GM23338 (cell line): ENCODE data around the gene PLEKHG5. TPM values are rescaled to one million over a fixed set of nuclear protein-coding genes. Genes with fewer than 3 reads are reported as not detected.

Experiments
- ATAC-seq: fragments of 200-7000 bp; cut with Tn5 transposase; 3 replicates; pipeline ENCODE4 v1.9.1; 2020
- DNase-seq: peaks from one replicate; pipeline ENCODE4 v3.0.0-alpha.2; 2015; ENCODE audit warnings: low spot score
- H2AFZ ChIP-seq: fragments of 200-600 bp; sonication (generic); 2 replicates; pipeline ENCODE4 v1.8.0; 2016; ENCODE audit warnings: antibody characterized with exemption, mild to moderate bottlenecking, moderate library complexity
- H3F3A ChIP-seq: fragments of 200-600 bp; sonication (generic); replicated peaks from 2 replicates; pipeline ENCODE4 v1.8.0; 2017; ENCODE audit warnings: antibody characterized with exemption, mixed run types, low read depth
- H3K27ac ChIP-seq: fragments of 200-600 bp; sonication (generic); 2 replicates; pipeline ENCODE4 v1.6.1; 2016; ENCODE audit warnings: low read depth
- H3K27me3 ChIP-seq: fragments of 200-600 bp; sonication (generic); 2 replicates; pipeline ENCODE4 v1.8.0; 2016; ENCODE audit warnings: mild to moderate bottlenecking, mixed run types, moderate library complexity; ENCODE audit not compliant: insufficient read depth
- H3K36me3 ChIP-seq: fragments of 200-600 bp; sonication (generic); 2 replicates; pipeline ENCODE4 v1.8.0; 2016; ENCODE audit warnings: mild to moderate bottlenecking; ENCODE audit not compliant: insufficient read depth
- H3K4me1 ChIP-seq: fragments of 200-600 bp; sonication (generic); 2 replicates; pipeline ENCODE4 v1.8.0; 2016; ENCODE audit warnings: mild to moderate bottlenecking, moderate library complexity; ENCODE audit not compliant: insufficient read depth
- H3K4me2 ChIP-seq: fragments of 200-600 bp; sonication (generic); 2 replicates; pipeline ENCODE4 v1.7.1; 2017; ENCODE audit warnings: mixed run types
- H3K4me3 ChIP-seq: fragments of 200-600 bp; sonication (generic); 2 replicates; pipeline ENCODE4 v1.6.1; 2016; ENCODE audit warnings: mixed run types
- H3K79me2 ChIP-seq: fragments of 200-600 bp; sonication (generic); replicated peaks from 2 replicates; pipeline ENCODE4 v1.8.0; 2017; ENCODE audit warnings: mild to moderate bottlenecking; ENCODE audit not compliant: insufficient read depth
- H3K9me2 ChIP-seq: fragments of 200-600 bp; sonication (generic); 2 replicates; pipeline ENCODE4 v1.8.0; 2017; ENCODE audit not compliant: insufficient read depth
- H4K20me1 ChIP-seq: fragments of 200-600 bp; sonication (generic); replicated peaks from 2 replicates; pipeline ENCODE4 v1.8.0; 2017; ENCODE audit warnings: mild to moderate bottlenecking; ENCODE audit not compliant: insufficient read depth
- H3K27ac Mint-ChIP-seq: 2 replicates; pipeline ENCODE4 v1.8.0; 2020; ENCODE audit warnings: inconsistent platforms, mild to moderate bottlenecking, moderate library complexity, mixed read lengths
- H3K27me3 Mint-ChIP-seq: 3 replicates; pipeline ENCODE4 v1.8.0; 2022; ENCODE audit warnings: low read depth, mild to moderate bottlenecking, moderate library complexity, mixed read lengths, inconsistent platforms; ENCODE audit not compliant: insufficient read depth, poor library complexity
- H3K36me3 Mint-ChIP-seq: 3 replicates; pipeline ENCODE4 v1.8.0; 2021; ENCODE audit warnings: low read depth, mild to moderate bottlenecking, inconsistent platforms, moderate library complexity, mixed read lengths
- H3K4me1 Mint-ChIP-seq: 3 replicates; pipeline ENCODE4 v1.8.0; 2020; ENCODE audit warnings: mild to moderate bottlenecking, inconsistent platforms, mixed read lengths
- H3K4me3 Mint-ChIP-seq: 3 replicates; pipeline ENCODE4 v1.8.0; 2021; ENCODE audit warnings: moderate library complexity, mild to moderate bottlenecking, inconsistent platforms, mixed read lengths
- H3K9me3 Mint-ChIP-seq: 3 replicates; pipeline ENCODE4 v1.8.0; 2020; ENCODE audit warnings: moderate library complexity, mild to moderate bottlenecking, inconsistent platforms, mixed read lengths
- CREB1 ChIP-seq: fragments of 250-450 bp; sonication (Bioruptor Pico); IDR thresholded peaks from 2 replicates; pipeline ENCODE4 v1.5.0; 2020; ENCODE audit warnings: low read depth, mild to moderate bottlenecking, moderate library complexity
- JUNB ChIP-seq: IDR thresholded peaks from one replicate; pipeline ENCODE4 v1.6.1; 2016; ENCODE audit warnings: antibody characterized with exemption; ENCODE audit not compliant: unreplicated experiment
- NANOG ChIP-seq: IDR thresholded peaks from 2 replicates; pipeline ENCODE4 v1.6.1; 2016; ENCODE audit warnings: antibody characterized with exemption, borderline replicate concordance
- POLR2AphosphoS5 ChIP-seq: IDR thresholded peaks from 2 replicates; pipeline ENCODE4 v1.6.1; 2016; ENCODE audit warnings: antibody characterized with exemption, low read depth
- ZNF114 ChIP-seq: fragments of 250-450 bp; sonication (Bioruptor Pico); IDR thresholded peaks from 2 replicates; pipeline ENCODE4 v1.5.0; 2020; ENCODE audit warnings: mild to moderate bottlenecking, moderate library complexity
- polyA plus RNA-seq: library from polyadenylated mRNA; unstranded; fragments of >200 nt; fragmentation: Nextera tagmentation; extraction: Ambion mirVana; gene quantifications from 2 replicates; pipeline ENCODE4 v1.2.1, GENCODE V29; 2016
- total RNA-seq: library from RNA; depleted of rRNA; stranded (reverse); fragments of >200 nt; shearing (Covaris generic); gene quantifications from 2 replicates; pipeline ENCODE4 v1.2.3, GENCODE V29; 2014
- TF ChIP-seq, protein P1 (sequence below): fragments of 250-450 bp; sonication (Bioruptor Pico); IDR thresholded peaks from 2 replicates; pipeline ENCODE4 v1.5.0; 2020; ENCODE audit warnings: mild to moderate bottlenecking, moderate library complexity

Gene PLEKHG5
- total and polyA plus RNA-seq, 2 experiments from 2014 or later = 9.0 to 26.4 TPM

DNA sequence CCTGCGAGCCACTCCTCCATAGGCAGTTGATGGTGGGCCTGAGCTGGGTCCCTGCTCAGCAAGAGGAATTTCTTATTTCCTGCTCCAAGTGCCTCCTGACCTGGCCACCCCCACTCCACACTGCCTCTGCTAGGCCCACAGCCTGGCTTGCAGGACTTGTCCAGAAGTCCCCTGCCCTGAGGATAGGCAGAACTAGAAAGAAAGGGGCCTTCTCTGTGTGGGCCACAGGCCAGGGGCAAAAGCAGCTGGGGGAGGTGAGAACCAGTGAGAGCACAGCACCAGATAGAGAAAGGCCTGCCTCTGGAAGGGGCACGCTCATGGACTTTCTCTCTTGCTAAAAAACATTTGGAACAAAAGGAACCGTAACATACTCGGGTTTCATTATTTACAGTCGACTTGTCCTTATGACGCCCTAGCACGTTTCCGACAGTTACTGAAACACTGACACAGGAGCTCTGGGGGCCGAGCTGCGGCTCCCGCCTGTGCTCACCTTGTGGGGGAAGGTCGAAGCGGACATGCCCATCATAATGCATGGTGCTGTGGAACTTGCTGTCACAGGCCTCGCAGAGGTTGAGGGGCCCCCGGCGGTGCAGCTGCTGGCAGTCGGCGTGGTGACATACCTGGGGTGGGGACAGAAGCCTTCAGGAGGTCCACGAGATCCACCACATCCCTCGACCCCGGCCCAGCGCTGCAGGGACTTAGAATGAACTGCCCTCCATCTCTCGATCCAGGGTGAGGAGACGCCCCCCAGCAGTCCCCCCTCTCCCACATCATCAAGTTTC, 14.2 kb downstream of the PLEKHG5 start (continued):
- TF ChIP-seq, protein P1, sequence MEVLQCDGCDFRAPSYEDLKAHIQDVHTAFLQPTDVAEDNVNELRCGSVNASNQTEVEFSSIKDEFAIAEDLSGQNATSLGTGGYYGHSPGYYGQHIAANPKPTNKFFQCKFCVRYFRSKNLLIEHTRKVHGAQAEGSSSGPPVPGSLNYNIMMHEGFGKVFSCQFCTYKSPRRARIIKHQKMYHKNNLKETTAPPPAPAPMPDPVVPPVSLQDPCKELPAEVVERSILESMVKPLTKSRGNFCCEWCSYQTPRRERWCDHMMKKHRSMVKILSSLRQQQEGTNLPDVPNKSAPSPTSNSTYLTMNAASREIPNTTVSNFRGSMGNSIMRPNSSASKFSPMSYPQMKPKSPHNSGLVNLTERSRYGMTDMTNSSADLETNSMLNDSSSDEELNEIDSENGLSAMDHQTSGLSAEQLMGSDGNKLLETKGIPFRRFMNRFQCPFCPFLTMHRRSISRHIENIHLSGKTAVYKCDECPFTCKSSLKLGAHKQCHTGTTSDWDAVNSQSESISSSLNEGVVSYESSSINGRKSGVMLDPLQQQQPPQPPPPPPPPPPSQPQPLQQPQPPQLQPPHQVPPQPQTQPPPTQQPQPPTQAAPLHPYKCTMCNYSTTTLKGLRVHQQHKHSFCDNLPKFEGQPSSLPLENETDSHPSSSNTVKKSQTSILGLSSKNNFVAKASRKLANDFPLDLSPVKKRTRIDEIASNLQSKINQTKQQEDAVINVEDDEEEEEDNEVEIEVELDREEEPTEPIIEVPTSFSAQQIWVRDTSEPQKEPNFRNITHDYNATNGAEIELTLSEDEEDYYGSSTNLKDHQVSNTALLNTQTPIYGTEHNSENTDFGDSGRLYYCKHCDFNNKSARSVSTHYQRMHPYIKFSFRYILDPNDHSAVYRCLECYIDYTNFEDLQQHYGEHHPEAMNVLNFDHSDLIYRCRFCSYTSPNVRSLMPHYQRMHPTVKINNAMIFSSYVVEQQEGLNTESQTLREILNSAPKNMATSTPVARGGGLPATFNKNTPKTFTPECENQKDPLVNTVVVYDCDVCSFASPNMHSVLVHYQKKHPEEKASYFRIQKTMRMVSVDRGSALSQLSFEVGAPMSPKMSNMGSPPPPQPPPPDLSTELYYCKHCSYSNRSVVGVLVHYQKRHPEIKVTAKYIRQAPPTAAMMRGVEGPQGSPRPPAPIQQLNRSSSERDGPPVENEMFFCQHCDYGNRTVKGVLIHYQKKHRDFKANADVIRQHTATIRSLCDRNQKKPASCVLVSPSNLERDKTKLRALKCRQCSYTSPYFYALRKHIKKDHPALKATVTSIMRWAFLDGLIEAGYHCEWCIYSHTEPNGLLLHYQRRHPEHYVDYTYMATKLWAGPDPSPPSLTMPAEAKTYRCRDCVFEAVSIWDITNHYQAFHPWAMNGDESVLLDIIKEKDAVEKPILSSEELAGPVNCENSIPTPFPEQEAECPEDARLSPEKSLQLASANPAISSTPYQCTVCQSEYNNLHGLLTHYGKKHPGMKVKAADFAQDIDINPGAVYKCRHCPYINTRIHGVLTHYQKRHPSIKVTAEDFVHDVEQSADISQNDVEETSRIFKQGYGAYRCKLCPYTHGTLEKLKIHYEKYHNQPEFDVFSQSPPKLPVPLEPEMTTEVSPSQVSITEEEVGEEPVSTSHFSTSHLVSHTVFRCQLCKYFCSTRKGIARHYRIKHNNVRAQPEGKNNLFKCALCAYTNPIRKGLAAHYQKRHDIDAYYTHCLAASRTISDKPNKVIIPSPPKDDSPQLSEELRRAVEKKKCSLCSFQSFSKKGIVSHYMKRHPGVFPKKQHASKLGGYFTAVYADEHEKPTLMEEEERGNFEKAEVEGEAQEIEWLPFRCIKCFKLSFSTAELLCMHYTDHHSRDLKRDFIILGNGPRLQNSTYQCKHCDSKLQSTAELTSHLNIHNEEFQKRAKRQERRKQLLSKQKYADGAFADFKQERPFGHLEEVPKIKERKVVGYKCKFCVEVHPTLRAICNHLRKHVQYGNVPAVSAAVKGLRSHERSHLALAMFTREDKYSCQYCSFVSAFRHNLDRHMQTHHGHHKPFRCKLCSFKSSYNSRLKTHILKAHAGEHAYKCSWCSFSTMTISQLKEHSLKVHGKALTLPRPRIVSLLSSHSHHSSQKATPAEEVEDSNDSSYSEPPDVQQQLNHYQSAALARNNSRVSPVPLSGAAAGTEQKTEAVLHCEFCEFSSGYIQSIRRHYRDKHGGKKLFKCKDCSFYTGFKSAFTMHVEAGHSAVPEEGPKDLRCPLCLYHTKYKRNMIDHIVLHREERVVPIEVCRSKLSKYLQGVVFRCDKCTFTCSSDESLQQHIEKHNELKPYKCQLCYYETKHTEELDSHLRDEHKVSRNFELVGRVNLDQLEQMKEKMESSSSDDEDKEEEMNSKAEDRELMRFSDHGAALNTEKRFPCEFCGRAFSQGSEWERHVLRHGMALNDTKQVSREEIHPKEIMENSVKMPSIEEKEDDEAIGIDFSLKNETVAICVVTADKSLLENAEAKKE (CRISPR knock-in tag) = no peak
- no peak for TF ChIP-seq JUNB
- TF ChIP-seq NANOG = no peak

DNA sequence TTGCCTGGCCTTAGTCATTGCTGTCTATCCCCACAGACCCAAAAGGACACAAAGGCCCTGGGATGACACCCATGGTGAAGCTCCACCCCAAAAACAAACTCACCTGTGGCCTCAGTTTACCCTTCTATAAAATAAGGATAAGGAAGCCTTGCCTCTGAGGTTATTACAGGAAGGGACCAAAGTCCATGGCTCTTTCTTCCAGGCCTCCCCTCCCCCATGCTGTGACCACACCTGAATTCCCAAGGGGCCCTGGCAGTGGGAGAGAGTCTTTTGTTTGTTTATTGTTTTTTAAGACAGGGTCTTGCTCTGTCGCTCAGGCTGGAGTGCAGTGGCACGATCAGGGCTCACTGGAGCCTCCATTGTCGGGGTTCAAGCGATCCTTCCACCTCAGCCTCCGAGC, 15.0 kb downstream of the PLEKHG5 start:
- Histone ChIP-seq H3K4me3 (no peak overlapping the region), H3K9me2 (no peaks in the 10 kb centered on the region), H3K79me2 (no peaks in the 10 kb centered on the region), H3K36me3 (no peaks in the 10 kb centered on the region), H3F3A (peaks cover 18% of the 10 kb centered on the region; the same call in 1 of the 2 replicates), H3K4me2 (no peak overlapping the region), H3K4me1 (peaks cover 21% of the 10 kb centered on the region; the same call in 1 of the 2 replicates), H3K27ac (no peak overlapping the region), H2AFZ (no peak overlapping the region), H3K27me3 (no peaks in the 10 kb centered on the region), H4K20me1 (peaks cover 2% of the 10 kb centered on the region; the same call in 1 of the 2 replicates)
- Mint-ChIP-seq H3K4me1 (peaks cover 32% of the 10 kb centered on the region), H3K27ac (no peak overlapping the region), H3K27me3 (peaks cover 10% of the 10 kb centered on the region), H3K36me3 (peaks cover 14% of the 10 kb centered on the region; the same call in 2 of the 3 replicates), H3K9me3 (no peaks in the 10 kb centered on the region), H3K4me3 (no peak overlapping the region)
- DNase-seq = no peak
- TF ChIP-seq CREB1 (CRISPR knock-in tag) (no peak), ZNF114 (no peak), POLR2AphosphoS5 (no peak)
- ATAC-seq = no peak
